ENCODE results near the gene UBAP2. TPM values are rescaled to one million over a fixed set of nuclear protein-coding genes. Genes with fewer than 3 reads are reported as not detected.

The UBAP2 gene
- polyA plus RNA-seq, 1 donor (not counting 4 experiments of a cell fraction or from before 2014, with no cell fraction given): 16.3 TPM

- H3K36me3 ChIP-seq (ENCODE audit: control insufficient read depth in 2 of 2, extremely low read depth in 1 of 2, insufficient read depth in 2 of 2, low read length in 2 of 2): peaks cover 67 to 71% of the 10 kb centered on the region in 2 experiments
- no peak overlapping the region for H2AFZ ChIP-seq (ENCODE audit: control insufficient read depth, low read length)
- no peaks in the 10 kb centered on the region for H3K4me1 ChIP-seq (ENCODE audit: control insufficient read depth, extremely low read depth, insufficient read depth, low read length)
- no peak overlapping the region for H3K4me2 ChIP-seq (ENCODE audit: control insufficient read depth, extremely low read depth, insufficient read depth, low read depth, low read length)
- no peaks in the 10 kb centered on the region for H3K27me3 ChIP-seq (ENCODE audit: control insufficient read depth, extremely low read depth, insufficient read depth, low read length)
- DNase-seq (ENCODE audit: low read depth, low spot score) (no peak), FAIRE-seq (no peak)
- no peaks in the 10 kb centered on the region for H4K20me1 ChIP-seq (ENCODE audit: control insufficient read depth, extremely low read depth, insufficient read depth, low read length)
- dilution Hi-C loops (cut with MboI; ENCODE audit: extremely low pct_ligation_motif_present, low sequenced_read_pairs): no loop called here
- TF ChIP-seq, protein P1, sequence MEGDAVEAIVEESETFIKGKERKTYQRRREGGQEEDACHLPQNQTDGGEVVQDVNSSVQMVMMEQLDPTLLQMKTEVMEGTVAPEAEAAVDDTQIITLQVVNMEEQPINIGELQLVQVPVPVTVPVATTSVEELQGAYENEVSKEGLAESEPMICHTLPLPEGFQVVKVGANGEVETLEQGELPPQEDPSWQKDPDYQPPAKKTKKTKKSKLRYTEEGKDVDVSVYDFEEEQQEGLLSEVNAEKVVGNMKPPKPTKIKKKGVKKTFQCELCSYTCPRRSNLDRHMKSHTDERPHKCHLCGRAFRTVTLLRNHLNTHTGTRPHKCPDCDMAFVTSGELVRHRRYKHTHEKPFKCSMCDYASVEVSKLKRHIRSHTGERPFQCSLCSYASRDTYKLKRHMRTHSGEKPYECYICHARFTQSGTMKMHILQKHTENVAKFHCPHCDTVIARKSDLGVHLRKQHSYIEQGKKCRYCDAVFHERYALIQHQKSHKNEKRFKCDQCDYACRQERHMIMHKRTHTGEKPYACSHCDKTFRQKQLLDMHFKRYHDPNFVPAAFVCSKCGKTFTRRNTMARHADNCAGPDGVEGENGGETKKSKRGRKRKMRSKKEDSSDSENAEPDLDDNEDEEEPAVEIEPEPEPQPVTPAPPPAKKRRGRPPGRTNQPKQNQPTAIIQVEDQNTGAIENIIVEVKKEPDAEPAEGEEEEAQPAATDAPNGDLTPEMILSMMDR (optimal IDR thresholded peaks at IDR 0.05 in 1 of 3, IDR thresholded peaks at IDR 0.05 in 1 of 3, conservative IDR thresholded peaks at IDR 0.05 in 1 of 3; ENCODE audit: extremely low read depth in 1 of 3, insufficient read depth in 2 of 3, low read length in 3 of 3): peak; percentile 33 to 61 (median 57)
- TF ChIP-seq EZH2 (IDR thresholded peaks at IDR 0.05; ENCODE audit: low read length): no peak
- H3K9me1 ChIP-seq (ENCODE audit: control insufficient read depth, extremely low read depth, insufficient read depth, low read length): no peaks in the 10 kb centered on the region
- H3K9me3 ChIP-seq (ENCODE audit: control insufficient read depth, low read depth, low read length): no peaks in the 10 kb centered on the region
- H3K27ac ChIP-seq (ENCODE audit: control insufficient read depth, insufficient read depth, low read length): no peak overlapping the region
- peaks cover 1% of the 10 kb centered on the region for H3K79me2 ChIP-seq (ENCODE audit: control insufficient read depth, insufficient read depth, low read length)
- H3K9ac ChIP-seq (ENCODE audit: control insufficient read depth, extremely low read depth, insufficient read depth, low read length): no peak overlapping the region
- H3K4me3 ChIP-seq (ENCODE audit: control insufficient read depth in 2 of 3, extremely low read depth in 1 of 3, insufficient read depth in 2 of 3, low read depth in 1 of 3, low read length in 3 of 3): no peak overlapping the region
Observed at GRCh38 chr9:33924978-33925797, 123.5 kb downstream of the UBAP2 start.

DNA sequence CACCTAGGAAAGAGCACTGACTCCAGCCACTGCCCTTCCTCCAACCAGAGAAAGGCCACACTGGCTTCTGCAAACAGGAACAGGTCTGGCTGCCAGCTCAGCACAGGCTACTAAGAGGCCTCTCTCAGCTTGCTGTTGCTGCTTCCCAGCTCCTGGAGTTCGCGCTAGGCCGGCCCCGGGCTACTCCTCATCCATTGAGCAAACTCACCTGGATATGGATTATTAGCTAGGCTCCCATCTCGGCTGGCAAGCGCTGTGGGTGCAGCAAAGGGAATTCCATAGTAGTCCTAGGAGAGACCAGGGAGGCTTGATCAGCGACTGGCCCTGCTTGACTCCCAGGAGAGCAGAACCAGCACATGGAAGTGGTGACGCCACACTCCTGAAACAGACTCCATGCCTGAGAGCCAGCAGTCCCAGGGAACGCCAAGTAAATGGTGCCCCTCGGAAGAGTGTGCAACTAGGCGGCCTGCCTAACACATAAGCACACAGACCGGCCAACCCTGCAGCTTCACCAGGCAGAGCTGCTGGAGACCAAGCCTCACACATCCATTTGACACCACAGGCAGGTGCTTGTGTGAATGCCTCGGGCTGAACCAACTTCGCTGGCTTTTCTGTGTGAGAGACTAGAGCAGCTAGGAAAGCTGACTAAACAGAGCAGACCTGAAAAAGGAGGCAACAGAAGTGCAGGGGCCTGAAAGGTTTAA, 124.5 kb downstream of the UBAP2 start:
- Histone ChIP-seq H3K79me2 (ENCODE audit: control insufficient read depth, insufficient read depth, low read length) (no peaks in the 10 kb centered on the region), H3K4me3 (ENCODE audit: control insufficient read depth in 2 of 3, extremely low read depth in 1 of 3, insufficient read depth in 2 of 3, low read depth in 1 of 3, low read length in 3 of 3) (no peak overlapping the region), H4K20me1 (ENCODE audit: control insufficient read depth, extremely low read depth, insufficient read depth, low read length) (no peaks in the 10 kb centered on the region), H3K27ac (ENCODE audit: control insufficient read depth, insufficient read depth, low read length) (no peak overlapping the region), H3K4me2 (ENCODE audit: control insufficient read depth, extremely low read depth, insufficient read depth, low read depth, low read length) (no peak overlapping the region), H3K27me3 (ENCODE audit: control insufficient read depth, extremely low read depth, insufficient read depth, low read length) (no peaks in the 10 kb centered on the region), H2AFZ (ENCODE audit: control insufficient read depth, low read length) (no peak overlapping the region), H3K9me1 (ENCODE audit: control insufficient read depth, extremely low read depth, insufficient read depth, low read length) (no peaks in the 10 kb centered on the region), H3K4me1 (ENCODE audit: control insufficient read depth, extremely low read depth, insufficient read depth, low read length) (no peaks in the 10 kb centered on the region), H3K9me3 (ENCODE audit: control insufficient read depth, low read depth, low read length) (no peaks in the 10 kb centered on the region), H3K9ac (ENCODE audit: control insufficient read depth, extremely low read depth, insufficient read depth, low read length) (no peak overlapping the region), H3K36me3 (ENCODE audit: control insufficient read depth in 2 of 2, extremely low read depth in 1 of 2, insufficient read depth in 2 of 2, low read length in 2 of 2) (peaks cover 66 to 74% of the 10 kb centered on the region in 2 experiments)
- FAIRE-seq (no peak), DNase-seq (ENCODE audit: low read depth, low spot score) (no peak)
- TF ChIP-seq, protein P1 (optimal IDR thresholded peaks at IDR 0.05 in 1 of 3, IDR thresholded peaks at IDR 0.05 in 1 of 3, conservative IDR thresholded peaks at IDR 0.05 in 1 of 3; ENCODE audit: extremely low read depth in 1 of 3, insufficient read depth in 2 of 3, low read length in 3 of 3): no peak
- TF ChIP-seq EZH2 (IDR thresholded peaks at IDR 0.05; ENCODE audit: low read length): no peak
- dilution Hi-C loops (cut with MboI; ENCODE audit: extremely low pct_ligation_motif_present, low sequenced_read_pairs): no loop called here
